ENCODE measurements around the gene ZNF343.

ZNF343 gene

GRCh38 chr20:2453792-2454191 is 54.9 kb downstream of the ZNF343 start:
- H3K36me3 ChIP-seq (ENCODE audit: insufficient read depth, low read length): peaks cover 3% of the 10 kb centered on the region; the same call in 1 of the 2 replicates
- H3K4me1 ChIP-seq (ENCODE audit: insufficient read depth, low read length, severe bottlenecking): no peaks in the 10 kb centered on the region
- no peaks in the 10 kb centered on the region for H3K9me3 ChIP-seq (ENCODE audit: low read length)
- H3K27ac ChIP-seq (ENCODE audit: low read depth, low read length, poor library complexity, severe bottlenecking): no peak overlapping the region
- no peak overlapping the region for H2AFZ ChIP-seq (ENCODE audit: low read length)
- H3K9me2 ChIP-seq (ENCODE audit: low read depth, low read length): no peaks in the 10 kb centered on the region
- H3K27me3 ChIP-seq (ENCODE audit: insufficient read depth, low read length): no peaks in the 10 kb centered on the region
- H3K9ac ChIP-seq (ENCODE audit: low read length): no peak overlapping the region
- TF ChIP-seq, protein P1, sequence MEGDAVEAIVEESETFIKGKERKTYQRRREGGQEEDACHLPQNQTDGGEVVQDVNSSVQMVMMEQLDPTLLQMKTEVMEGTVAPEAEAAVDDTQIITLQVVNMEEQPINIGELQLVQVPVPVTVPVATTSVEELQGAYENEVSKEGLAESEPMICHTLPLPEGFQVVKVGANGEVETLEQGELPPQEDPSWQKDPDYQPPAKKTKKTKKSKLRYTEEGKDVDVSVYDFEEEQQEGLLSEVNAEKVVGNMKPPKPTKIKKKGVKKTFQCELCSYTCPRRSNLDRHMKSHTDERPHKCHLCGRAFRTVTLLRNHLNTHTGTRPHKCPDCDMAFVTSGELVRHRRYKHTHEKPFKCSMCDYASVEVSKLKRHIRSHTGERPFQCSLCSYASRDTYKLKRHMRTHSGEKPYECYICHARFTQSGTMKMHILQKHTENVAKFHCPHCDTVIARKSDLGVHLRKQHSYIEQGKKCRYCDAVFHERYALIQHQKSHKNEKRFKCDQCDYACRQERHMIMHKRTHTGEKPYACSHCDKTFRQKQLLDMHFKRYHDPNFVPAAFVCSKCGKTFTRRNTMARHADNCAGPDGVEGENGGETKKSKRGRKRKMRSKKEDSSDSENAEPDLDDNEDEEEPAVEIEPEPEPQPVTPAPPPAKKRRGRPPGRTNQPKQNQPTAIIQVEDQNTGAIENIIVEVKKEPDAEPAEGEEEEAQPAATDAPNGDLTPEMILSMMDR (IDR thresholded peaks at IDR 0.05; ENCODE audit: low read length): no peak
- no peak for TF ChIP-seq EZH2 (IDR thresholded peaks at IDR 0.05; ENCODE audit: borderline replicate concordance, low read length)
- H3K79me2 ChIP-seq (ENCODE audit: insufficient read depth, low read length): no peaks in the 10 kb centered on the region
- peaks cover 5% of the 10 kb centered on the region; the same call in 1 of the 2 replicates for H3F3A ChIP-seq (ENCODE audit: insufficient read depth, low read length)
- H3K4me2 ChIP-seq (ENCODE audit: low read length): no peak overlapping the region
- no peaks in the 10 kb centered on the region for H4K20me1 ChIP-seq (ENCODE audit: insufficient read depth, low read length)
- H3K4me3 ChIP-seq (ENCODE audit: low read depth, low read length, poor library complexity, severe bottlenecking): no peak overlapping the region

GRCh38 chr20:2451939-2452732 is 56.6 kb downstream of the ZNF343 start:
- TF ChIP-seq, protein P1 (IDR thresholded peaks at IDR 0.05; ENCODE audit: low read length): peak; percentile 78
- TF ChIP-seq EZH2 (IDR thresholded peaks at IDR 0.05; ENCODE audit: borderline replicate concordance, low read length): no peak
- Histone ChIP-seq H3F3A (ENCODE audit: insufficient read depth, low read length) (peaks cover 5% of the 10 kb centered on the region; the same call in 1 of the 2 replicates), H4K20me1 (ENCODE audit: insufficient read depth, low read length) (no peaks in the 10 kb centered on the region), H3K4me1 (ENCODE audit: insufficient read depth, low read length, severe bottlenecking) (no peaks in the 10 kb centered on the region), H3K36me3 (ENCODE audit: insufficient read depth, low read length) (no peaks in the 10 kb centered on the region), H3K4me2 (ENCODE audit: low read length) (no peak overlapping the region), H2AFZ (ENCODE audit: low read length) (no peak overlapping the region), H3K27me3 (ENCODE audit: insufficient read depth, low read length) (no peaks in the 10 kb centered on the region), H3K9ac (ENCODE audit: low read length) (no peak overlapping the region), H3K27ac (ENCODE audit: low read depth, low read length, poor library complexity, severe bottlenecking) (no peak overlapping the region), H3K9me2 (ENCODE audit: low read depth, low read length) (no peaks in the 10 kb centered on the region), H3K79me2 (ENCODE audit: insufficient read depth, low read length) (no peaks in the 10 kb centered on the region), H3K4me3 (ENCODE audit: low read depth, low read length, poor library complexity, severe bottlenecking) (no peak overlapping the region), H3K9me3 (ENCODE audit: low read length) (no peaks in the 10 kb centered on the region)

DNA sequence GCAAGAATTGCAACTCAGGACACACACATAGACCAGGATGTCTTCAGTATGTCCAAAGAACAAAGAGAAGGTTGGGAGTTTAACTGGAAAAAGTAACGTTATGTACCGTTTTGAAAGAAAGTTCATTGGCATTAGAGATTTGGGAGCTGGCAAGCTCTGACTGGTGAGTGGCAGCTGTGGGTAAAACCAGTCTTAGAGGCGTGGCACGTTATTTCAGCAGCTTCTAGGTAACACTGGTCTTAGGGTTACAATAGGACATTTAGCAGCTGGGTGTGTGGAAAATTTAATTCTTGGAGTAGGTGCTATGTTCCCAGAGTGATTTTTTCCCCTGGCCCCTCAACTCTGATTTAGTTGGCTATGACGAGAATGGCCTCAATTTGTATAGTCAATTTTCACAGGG is 57.3 kb downstream of the ZNF343 start:
- Histone ChIP-seq H3K4me1 (ENCODE audit: insufficient read depth, low read length, severe bottlenecking) (no peaks in the 10 kb centered on the region), H3K36me3 (ENCODE audit: insufficient read depth, low read length) (no peaks in the 10 kb centered on the region), H2AFZ (ENCODE audit: low read length) (no peak overlapping the region), H3K9me2 (ENCODE audit: low read depth, low read length) (no peaks in the 10 kb centered on the region), H3K4me2 (ENCODE audit: low read length) (no peak overlapping the region), H3K4me3 (ENCODE audit: low read depth, low read length, poor library complexity, severe bottlenecking) (no peak overlapping the region), H3K27me3 (ENCODE audit: insufficient read depth, low read length) (no peaks in the 10 kb centered on the region), H3K9me3 (ENCODE audit: low read length) (no peaks in the 10 kb centered on the region), H4K20me1 (ENCODE audit: insufficient read depth, low read length) (no peaks in the 10 kb centered on the region), H3F3A (ENCODE audit: insufficient read depth, low read length) (peaks cover 5% of the 10 kb centered on the region; the same call in 1 of the 2 replicates), H3K79me2 (ENCODE audit: insufficient read depth, low read length) (no peaks in the 10 kb centered on the region), H3K27ac (ENCODE audit: low read depth, low read length, poor library complexity, severe bottlenecking) (no peak overlapping the region), H3K9ac (ENCODE audit: low read length) (no peak overlapping the region)
- TF ChIP-seq EZH2 (IDR thresholded peaks at IDR 0.05; ENCODE audit: borderline replicate concordance, low read length): no peak
- TF ChIP-seq, protein P1 (IDR thresholded peaks at IDR 0.05; ENCODE audit: low read length): no peak

Measured in OCI-LY1 (cell line).